Adipocyte (in vitro differentiated cells): ENCODE data around the gene SPATA32.

Experiments used
- DNase-seq: peaks from one replicate; pipeline ENCODE4 v3.0.0-alpha.2; 2015; ENCODE audit warnings: low read depth
- H3K27me3 ChIP-seq: replicated peaks from 2 replicates; pipeline ENCODE4 v1.7.0; 2013; ENCODE audit warnings: mild to moderate bottlenecking, low read length, moderate library complexity; ENCODE audit not compliant: control insufficient read depth, insufficient read depth
- H3K36me3 ChIP-seq: 2 replicates; pipeline ENCODE4 v1.7.0; 2013; ENCODE audit warnings: low read length, mild to moderate bottlenecking, moderate library complexity; ENCODE audit not compliant: control insufficient read depth, insufficient read depth, severe bottlenecking
- H3K4me1 ChIP-seq: 2 replicates; pipeline ENCODE4 v1.7.0; 2013; ENCODE audit warnings: mild to moderate bottlenecking, low read length, moderate library complexity; ENCODE audit not compliant: control insufficient read depth, insufficient read depth
- H3K4me3 ChIP-seq: 2 replicates; pipeline ENCODE4 v1.7.0; 2013; ENCODE audit warnings: mild to moderate bottlenecking, low read length, moderate library complexity
- H3K9ac ChIP-seq: 2 replicates; pipeline ENCODE4 v1.7.0; 2013; ENCODE audit warnings: mild to moderate bottlenecking, low read length, moderate library complexity
- H3K9me3 ChIP-seq: 2 replicates; pipeline ENCODE4 v1.7.0; 2013; ENCODE audit warnings: mild to moderate bottlenecking, low read length, moderate library complexity; ENCODE audit not compliant: control insufficient read depth

SPATA32 gene

DNA sequence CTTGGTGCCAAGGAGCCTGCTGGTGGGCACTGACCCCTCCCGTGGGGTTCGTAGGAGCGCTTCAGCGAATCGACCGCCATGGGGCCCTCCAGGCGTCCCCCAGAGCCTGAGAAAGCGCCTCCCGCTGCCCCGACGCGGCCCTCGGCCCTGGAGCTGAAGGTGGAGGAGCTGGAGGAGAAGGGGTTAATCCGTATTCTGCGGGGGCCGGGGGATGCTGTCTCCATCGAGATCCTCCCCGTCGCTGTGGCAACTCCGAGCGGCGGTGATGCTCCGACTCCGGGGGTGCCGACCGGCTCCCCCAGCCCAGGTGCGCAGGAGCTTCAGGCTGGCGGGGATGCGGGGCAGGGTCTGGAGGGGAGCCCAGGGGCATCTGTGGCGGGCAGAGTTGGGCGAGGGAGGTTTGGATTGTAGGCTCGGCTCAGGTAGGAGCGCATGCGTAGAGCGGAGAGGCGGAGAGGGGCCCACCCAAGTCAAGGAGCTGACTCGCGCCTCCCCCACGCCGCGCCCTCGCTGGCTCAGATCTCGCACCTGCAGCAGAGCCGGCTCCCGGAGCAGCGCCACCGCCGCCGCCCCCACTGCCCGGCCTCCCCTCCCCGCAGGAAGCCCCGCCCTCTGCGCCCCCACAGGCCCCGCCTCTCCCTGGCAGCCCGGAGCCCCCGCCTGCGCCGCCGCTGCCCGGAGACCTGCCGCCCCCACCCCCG is 20.4 kb downstream of the SPATA32 start:
- Histone ChIP-seq H3K4me3 (no peak overlapping the region), H3K27me3 (peaks cover 20% of the 10 kb centered on the region), H3K4me1 (peaks cover 7% of the 10 kb centered on the region), H3K9ac (no peak overlapping the region), H3K36me3 (no peaks in the 10 kb centered on the region), H3K9me3 (no peaks in the 10 kb centered on the region)
- no peak for DNase-seq

DNA sequence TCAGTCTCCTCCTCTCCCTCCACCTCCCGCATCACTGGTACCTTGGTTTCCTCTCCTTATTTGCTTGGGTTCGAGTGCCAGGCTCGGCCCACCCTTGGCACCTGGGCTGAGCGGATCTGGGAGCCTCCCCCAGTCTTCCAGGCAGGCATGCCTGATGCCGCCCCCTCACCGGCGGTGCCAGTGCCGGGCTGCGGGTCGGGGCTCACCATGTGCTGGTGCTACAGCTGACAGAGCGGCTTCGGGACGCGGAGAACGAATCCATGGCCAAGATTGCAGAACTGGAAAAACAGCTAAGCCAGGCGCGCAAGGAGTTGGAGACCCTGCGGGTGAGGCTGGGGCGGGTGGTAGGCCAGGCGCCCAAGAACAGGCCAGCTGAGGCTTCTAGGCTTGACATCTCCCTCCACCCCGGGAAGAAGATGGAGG is 21.0 kb downstream of the SPATA32 start:
- H3K9me3 ChIP-seq = no peaks in the 10 kb centered on the region
- no peaks in the 10 kb centered on the region for H3K36me3 ChIP-seq
- no peak for DNase-seq
- peaks cover 20% of the 10 kb centered on the region for H3K27me3 ChIP-seq
- H3K4me1 ChIP-seq = peaks cover 7% of the 10 kb centered on the region
- H3K9ac ChIP-seq = no peak overlapping the region
- no peak overlapping the region for H3K4me3 ChIP-seq

DNA sequence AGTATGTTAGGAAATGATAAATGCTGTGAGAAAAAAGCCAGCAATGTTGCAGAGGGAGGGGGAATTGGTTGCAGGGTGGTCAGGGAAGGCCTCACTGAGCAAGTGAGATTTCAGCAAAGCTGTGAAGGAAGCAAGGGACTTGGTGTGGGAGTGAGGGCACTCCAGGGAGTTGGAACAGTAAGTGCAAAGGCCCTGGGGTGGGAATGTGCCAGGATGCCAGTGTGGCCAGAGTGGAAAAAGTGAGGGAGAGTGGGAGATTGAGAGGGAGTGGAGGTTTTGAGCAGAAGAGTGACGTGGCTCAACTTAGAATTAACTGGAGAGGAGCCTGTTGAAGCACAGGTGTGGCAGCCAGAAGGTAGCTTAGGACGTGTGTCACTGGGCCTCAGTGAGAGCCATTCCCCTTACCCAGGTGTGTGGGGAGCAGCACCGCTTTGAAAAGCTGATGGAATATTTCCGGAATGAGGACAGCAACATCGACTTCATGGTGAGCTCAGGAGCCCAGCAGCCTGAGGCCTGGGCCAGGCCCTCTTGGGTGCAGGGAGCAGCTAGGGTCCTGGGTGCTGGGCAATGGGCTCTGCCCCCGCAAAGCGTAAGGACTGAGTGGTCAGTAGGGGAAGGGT is 23.6 kb downstream of the SPATA32 start:
- Histone ChIP-seq H3K9me3 (no peaks in the 10 kb centered on the region), H3K36me3 (no peaks in the 10 kb centered on the region), H3K4me3 (no peak overlapping the region), H3K9ac (no peak overlapping the region), H3K27me3 (peaks cover 6% of the 10 kb centered on the region), H3K4me1 (peaks cover 7% of the 10 kb centered on the region)
- no peak for DNase-seq

DNA sequence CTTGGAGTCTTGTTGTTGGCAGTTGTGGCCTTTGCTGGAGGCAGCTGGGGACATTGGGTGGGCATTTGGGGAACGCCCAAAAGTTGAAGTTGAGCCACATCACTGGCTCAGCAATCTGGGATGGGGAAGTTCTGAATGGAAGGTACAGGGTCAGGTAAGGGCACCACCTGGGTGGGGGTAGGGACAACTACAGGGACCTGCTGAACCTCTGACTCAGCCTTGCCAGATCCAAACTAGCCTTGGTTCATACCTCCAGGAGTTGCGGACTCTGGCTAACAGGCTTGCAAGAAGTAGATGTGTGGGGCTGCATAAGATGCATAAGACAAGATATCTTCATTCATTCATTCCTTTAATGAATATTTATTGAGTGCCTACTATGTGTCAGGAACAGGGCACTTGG is 24.2 kb downstream of the SPATA32 start:
- Histone ChIP-seq H3K9me3 (no peaks in the 10 kb centered on the region), H3K4me3 (no peak overlapping the region), H3K27me3 (peaks cover 6% of the 10 kb centered on the region), H3K36me3 (no peaks in the 10 kb centered on the region), H3K4me1 (peaks cover 7% of the 10 kb centered on the region), H3K9ac (no peak overlapping the region)
- no peak for DNase-seq

DNA sequence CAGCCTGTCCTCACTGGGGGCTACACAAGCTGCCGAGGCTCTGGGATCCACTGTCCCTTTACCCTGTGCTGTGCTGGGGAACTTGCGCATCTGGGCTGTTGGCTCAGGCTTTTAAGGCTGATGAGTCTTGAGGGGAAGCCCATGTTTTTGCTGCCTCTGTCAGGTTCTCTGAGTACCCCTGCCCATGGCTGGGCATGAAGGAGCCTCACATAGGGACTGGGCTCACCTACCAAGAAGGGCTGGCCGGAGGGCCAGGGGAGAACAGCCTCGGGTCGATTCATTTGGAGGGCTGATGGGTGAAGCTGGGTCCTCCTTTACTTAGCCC is 25.6 kb downstream of the SPATA32 start:
- no peaks in the 10 kb centered on the region for H3K36me3 ChIP-seq
- H3K9ac ChIP-seq = no peak overlapping the region
- peaks cover 10% of the 10 kb centered on the region for H3K4me1 ChIP-seq
- H3K4me3 ChIP-seq = no peak overlapping the region
- no peak for DNase-seq
- peaks cover 6% of the 10 kb centered on the region for H3K27me3 ChIP-seq
- H3K9me3 ChIP-seq = no peaks in the 10 kb centered on the region

DNA sequence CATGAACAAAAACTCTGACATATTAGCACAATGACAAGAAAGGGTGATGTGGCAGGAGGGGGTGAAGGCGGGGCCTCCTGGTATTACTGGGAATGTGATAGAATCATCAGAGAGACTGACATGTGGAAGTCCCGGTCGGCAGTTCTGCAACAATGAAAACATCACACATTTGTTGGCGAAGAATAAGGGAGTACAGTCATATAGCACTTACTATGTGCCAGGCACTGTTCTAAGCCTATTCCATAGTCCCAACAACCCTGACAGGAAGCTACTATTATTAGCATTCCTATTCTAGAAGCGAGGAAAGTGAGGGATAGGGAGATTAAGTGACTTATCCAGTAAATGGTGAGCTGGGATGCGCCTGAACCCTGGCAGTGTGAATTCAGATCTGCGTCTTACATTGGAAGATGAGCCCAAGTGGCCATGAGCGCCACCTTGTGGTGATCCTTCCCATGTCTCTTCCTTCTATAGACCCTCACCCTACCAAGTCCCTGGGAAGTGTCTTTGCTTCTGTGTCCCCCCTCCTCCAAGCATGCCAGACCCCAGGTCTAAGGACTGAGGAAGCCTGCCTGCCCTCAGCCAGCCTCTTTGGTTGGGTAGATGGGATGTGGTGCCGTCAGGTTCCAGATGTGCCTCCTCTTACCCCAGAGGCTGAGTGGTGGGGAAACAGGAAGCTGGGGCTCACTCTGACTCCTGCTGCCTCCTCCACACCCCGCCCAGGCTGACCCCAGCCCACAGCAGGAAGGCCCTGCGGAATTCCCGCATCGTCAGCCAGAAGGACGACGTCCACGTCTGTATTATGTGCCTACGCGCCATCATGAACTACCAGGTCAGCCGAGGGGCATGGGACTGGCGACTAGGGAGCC is 26.2 kb downstream of the SPATA32 start:
- no peak overlapping the region for H3K9ac ChIP-seq
- H3K9me3 ChIP-seq = no peaks in the 10 kb centered on the region
- H3K27me3 ChIP-seq = peaks cover 6% of the 10 kb centered on the region
- H3K4me1 ChIP-seq = peaks cover 16% of the 10 kb centered on the region
- no peak overlapping the region for H3K4me3 ChIP-seq
- DNase-seq = peak; percentile 87
- H3K36me3 ChIP-seq = no peaks in the 10 kb centered on the region

DNA sequence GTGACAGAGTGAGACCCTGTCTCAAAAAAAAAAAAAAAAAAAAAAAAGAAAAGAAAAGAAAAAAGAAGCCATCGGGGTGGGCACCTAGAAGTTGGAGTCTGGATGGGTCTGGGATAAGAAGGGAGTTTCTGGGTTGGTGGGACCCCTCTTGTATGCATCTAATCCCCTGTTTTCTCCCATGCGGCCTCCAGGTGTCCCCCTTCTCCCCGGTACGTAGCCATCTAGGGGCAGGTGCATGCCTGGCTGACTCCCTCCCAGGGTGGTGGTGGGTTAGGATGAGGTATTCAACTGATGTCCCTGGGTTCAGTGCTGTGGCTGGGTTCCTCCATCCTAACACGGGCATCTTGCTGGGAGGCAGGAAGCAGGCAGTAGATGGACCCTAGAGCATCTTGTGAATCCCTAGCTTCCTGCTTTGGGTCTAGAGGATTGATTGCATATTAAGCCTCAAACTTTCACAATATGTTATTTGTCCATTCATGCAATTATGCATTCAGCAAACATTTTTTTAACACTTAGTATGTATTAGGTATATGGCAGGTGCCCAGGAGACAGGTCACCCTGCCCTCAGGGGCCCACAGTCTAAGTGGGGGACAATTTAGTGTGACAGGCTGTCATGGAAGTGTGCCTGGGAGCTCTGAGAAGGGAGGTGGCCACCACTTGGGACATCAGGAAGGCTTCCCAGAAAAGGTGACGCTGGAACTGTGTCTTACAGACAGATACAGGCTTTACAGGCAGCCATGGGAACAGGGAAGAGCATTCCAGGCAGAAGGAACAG is 27.1 kb downstream of the SPATA32 start:
- Histone ChIP-seq H3K9ac (no peak overlapping the region), H3K9me3 (no peaks in the 10 kb centered on the region), H3K4me1 (peaks cover 18% of the 10 kb centered on the region), H3K4me3 (no peak overlapping the region), H3K36me3 (no peaks in the 10 kb centered on the region), H3K27me3 (peaks cover 6% of the 10 kb centered on the region)
- DNase-seq = no peak

DNA sequence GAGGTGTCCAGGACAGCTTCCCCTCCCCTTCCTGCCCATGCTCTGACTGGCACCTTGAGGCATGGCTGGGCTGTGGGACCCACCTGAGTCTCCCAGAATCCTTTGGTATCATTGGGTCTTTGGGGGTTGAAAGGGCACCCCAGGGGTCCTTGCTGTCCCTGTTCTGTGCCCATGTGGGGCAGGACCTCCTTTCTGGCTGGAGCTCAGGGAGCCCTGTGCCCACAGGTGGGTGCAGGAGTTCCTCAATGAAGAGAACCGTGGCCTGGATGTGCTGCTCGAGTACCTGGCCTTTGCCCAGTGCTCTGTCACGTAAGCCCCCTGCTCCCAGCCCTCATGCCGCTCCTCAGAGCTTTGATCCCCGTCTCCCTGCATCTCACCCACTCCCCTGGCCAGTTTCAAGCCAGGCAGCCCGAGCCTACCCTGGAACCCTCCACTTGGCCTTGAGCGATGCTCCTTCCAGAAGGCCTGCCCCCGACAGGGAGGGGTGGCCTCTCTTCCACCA is 28.4 kb downstream of the SPATA32 start:
- H3K4me3 ChIP-seq = no peak overlapping the region
- no peaks in the 10 kb centered on the region for H3K9me3 ChIP-seq
- no peak overlapping the region for H3K9ac ChIP-seq
- peaks cover 6% of the 10 kb centered on the region for H3K27me3 ChIP-seq
- H3K36me3 ChIP-seq = no peaks in the 10 kb centered on the region
- DNase-seq = no peak
- peaks cover 31% of the 10 kb centered on the region for H3K4me1 ChIP-seq

DNA sequence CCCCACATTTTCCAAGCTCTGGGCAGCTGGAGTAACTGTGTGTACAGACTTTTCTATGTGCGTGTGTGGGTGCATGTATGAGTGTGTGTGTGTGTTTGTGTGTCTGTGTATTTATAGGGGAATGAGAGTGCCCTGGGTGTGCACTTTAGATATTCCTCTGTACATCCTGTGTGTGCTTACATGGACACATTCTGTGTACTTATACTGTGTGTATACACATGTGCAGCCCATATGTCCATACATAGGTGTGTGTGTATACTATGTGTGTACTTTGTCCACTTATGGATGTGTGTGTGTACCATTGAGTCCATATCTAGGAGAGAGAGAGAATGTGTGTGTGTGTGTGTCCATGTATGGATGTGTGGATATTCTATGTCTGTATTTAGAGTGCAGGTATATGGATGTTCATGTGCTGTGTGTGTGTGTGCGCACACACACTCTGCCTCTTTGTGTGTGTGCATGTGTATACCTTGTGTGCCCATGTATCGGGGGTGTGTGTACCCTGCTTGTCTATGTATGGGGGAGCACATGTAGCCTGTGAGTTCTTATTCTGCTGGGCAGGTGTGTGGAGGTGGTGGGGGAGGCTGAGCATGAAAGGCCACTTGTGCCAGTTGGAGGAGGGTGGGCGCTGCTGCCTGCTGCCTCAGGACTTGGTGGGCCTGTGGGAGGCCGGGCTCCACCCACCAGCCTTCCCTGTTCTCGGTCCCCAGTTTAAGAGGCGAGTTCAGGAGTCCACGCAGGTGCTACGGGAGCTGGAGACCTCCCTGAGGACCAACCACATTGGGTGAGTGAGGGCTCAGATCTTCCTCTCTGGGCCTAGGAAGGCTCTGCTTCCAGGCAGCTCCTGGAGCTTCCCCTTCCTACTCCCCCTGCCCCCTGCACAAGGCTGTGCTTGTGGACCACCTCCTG is 29.1 kb downstream of the SPATA32 start:
- Histone ChIP-seq H3K4me3 (no peak overlapping the region), H3K4me1 (peaks cover 33% of the 10 kb centered on the region), H3K27me3 (peaks cover 4% of the 10 kb centered on the region), H3K9ac (no peak overlapping the region), H3K9me3 (no peaks in the 10 kb centered on the region), H3K36me3 (no peaks in the 10 kb centered on the region)
- DNase-seq = no peak

DNA sequence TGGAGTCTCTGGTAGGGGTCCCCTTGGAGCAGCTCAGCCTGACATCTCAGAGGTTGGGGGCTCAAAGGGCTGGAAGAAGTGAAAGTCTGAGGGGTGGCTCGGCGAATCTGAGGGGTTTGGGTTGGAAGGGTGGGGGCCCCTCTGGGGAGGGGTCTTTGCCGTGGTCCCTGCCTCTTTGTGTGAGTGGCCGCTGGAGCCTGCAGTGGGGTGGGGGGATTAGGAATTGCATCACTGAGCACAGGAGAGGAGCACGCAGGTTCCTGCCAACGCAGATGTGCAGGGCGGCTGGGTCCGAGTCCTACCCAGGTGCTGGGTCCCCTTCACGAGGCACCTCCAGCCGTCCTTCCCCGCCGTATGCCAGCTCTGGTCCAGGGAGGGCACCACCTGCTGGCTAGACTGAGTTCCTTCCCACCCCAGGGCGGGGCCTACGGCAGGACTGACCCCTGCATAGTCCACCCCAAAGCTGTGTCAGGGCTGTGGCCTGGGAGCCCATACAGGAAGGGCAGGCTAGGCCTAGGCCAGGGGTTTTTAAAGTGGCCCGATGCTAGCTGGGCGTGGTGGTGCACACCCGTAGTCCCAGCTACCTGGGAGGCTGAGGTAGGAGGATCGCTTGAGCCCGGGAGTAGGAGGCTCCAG is 30.3 kb downstream of the SPATA32 start:
- Histone ChIP-seq H3K4me3 (no peak overlapping the region), H3K9ac (no peak overlapping the region), H3K27me3 (no peaks in the 10 kb centered on the region), H3K36me3 (no peaks in the 10 kb centered on the region), H3K4me1 (peaks cover 33% of the 10 kb centered on the region), H3K9me3 (no peaks in the 10 kb centered on the region)
- DNase-seq = no peak
